GM19099 (cell line): ENCODE results near the gene CPEB4.

Experiments
- POLR2A ChIP-seq: IDR thresholded peaks from 3 replicates; pipeline ENCODE4 v1.6.1; 2011; ENCODE audit warnings: low read depth; ENCODE audit not compliant: insufficient read length; ENCODE audit errors: extremely low read depth

Gene CPEB4

DNA sequence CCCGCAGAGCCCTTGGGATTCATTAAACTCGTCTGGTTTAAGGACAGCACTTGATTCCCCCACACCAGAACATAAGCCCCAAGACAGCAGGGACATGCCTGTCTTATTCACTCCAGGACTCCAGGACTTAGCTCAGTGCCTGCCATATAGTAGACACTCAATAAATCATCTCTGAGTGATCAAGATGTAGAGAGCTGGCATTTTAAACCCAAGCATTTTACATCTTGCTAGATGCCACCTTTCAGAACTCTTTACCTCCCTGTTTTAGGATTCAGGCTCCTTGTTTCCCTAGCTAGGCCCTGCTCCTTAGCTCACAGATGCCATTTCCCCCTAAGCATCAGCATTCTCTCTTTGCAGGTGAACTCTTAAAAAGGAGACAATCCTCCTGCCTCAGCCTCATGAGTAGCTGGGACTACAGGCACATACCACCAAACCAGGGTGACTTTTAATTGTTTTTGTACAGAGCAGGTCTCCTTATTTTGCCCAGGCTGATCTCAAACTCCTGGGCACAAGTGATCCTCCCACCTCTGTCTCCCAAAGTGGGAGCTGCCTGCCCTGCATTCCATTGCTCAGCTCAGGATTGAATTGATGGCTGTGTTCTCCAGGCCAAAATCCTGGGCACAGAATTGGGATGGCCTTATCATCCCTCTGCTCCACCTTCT, 32.0 kb upstream of the CPEB4 start:
- no peak for TF ChIP-seq POLR2A

DNA sequence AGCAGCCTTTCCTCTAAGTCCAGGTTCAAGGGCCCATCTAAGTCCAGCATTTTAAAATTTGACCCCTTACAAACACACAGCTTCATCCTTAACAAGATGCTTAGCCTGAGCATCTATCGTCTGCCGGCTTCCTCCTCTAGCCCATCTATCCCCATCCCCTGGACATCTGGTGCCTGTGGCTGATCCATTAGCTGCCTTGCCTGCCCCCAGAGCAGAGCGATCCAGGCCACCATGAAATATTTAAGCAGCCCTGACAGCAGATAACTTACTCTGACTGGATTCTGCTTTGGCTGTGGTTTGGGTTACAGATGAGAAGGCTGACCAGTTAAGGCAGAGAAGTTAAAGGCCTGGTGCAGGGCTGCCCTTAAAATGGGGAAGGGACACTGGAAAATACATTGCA, 30.9 kb upstream of the CPEB4 start:
- TF ChIP-seq POLR2A, result no peak

DNA sequence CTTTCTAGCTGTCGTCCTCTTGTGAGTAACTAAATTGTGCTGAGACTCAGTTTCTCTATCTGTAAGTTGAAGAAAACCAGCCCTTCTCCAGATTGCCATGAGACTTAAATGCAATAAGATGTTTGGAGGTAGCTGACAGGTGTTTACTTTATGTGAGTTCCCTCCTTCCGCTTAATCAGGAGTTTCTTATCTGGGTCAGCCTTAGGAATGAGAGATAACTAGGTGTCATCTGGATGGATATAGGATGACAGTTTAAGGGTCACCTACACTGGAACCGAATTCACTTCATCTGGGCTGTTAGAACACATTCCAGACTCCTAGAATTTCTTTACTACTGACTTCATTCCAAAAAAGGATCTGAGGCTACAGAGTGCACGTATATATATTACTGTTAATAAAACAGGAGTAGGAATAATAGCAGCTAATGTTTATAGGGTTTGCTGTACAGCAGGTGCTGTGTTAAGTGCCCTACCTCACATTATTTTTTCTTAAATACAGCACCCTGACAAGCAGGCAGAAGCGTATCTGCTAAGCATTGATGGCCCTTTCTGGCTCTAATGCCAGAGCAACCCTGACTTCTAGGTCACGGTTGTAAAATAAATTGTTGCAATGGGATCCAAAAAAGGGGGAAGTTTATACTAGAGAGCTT, 30.0 kb upstream of the CPEB4 start:
- no peak for TF ChIP-seq POLR2A

DNA sequence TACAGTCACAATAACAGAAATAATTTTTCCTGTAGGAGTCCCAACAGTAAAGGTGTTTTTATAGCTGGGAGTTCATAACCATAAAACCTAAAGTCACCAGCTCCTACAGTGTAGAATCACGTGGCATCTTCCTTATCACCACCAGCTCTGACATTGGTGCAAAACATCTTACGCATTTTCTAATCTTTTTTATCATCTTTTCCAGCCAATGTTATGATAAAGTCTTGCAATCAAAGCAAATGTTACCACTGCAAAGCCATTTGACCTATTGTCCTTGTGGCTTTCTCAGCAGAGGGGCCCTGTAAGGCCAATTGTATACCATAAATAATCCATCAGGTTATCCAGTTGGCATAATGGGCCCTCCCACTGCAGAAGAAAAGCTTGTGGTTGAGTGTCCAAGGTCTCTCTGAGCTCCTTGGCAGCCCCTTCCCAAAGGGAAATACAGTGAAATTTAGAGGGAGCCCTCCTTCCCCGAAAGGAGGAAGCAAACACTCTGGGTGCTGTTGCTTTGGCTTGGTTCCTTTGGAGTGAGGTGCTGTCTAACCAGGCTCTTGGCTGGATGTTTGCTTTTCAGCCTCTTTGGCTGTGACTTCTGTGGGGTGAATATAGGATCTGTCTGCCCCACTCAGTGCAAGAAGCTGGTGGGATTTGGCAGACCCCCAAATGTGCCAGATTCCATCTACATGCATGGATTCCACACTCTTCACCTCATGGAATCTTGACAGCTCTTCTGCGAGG, 29.3 kb upstream of the CPEB4 start:
- TF ChIP-seq POLR2A, result no peak

DNA sequence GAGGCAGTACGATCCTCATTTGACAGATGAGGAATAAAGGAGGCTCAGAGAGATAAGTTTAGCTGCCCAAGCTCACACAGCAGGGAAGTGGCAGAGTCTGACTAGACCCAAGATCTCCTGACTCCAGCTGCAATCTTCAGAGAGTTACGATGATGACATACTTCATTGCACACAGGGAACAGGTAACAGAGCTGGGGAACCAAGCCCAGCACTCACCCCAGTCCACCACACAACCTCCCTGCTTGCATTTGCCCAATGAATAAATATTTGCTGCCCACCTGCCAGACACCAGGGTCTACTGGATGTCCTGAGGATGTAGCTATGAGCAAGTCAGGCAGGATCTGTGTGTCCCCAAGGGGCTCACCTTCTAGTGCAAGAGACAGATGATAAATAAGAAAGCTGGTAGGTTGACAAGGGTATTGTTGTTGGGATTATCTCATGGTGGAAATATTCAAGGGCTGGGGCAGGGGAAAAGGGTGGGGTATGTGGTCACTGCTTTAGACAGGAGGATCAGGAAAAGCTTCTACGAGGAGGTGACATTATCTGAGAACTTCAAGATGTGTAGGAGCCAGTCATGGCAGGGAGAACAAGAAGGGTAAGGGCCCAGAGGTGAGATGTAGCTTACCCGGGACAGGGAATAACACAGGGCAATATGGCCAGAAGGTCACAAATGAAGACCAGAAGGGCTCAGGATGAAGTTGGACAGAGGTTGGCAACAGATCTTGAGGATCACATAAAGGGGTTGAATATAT, 28.6 kb upstream of the CPEB4 start:
- TF ChIP-seq POLR2A, result no peak

DNA sequence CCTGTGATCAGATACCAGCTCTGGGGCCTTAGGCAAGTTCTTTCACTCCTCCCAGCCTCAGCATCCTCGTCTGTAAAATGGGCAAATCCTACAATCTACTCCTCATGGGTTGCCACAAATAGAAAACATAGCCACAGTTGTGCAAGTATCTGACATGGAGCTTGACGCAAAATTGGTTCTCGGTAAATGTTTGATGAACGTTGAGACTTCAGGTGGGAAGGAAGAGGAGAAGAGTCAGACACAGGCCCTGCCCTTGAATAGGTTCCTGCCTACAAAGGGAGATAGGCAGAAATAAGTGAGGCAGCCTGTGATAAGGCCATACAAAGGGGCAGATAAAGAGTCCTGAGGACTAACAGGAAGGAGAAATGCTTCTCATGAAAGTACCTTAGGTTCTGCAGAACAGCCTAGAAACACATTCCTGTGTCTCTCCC, 26.1 kb upstream of the CPEB4 start:
- no peak for TF ChIP-seq POLR2A

DNA sequence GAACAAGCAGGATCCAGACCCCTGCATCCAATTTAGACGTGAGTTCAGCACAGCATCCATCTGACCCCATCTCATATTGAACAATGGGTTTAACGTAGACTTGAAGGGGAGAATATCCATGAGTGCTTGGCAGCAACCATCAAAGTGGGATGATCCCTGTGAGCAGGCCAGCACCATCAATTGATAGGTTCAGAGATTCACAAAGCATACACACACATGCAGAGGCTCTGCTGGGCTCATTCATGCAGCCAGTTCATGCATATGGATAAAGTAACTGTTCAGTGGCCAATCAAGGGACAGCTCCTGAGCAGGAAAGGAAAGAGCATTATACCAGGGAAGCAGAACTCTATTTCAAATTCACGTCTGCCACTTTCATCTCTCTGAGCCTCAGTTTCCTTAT, 24.8 kb upstream of the CPEB4 start:
- TF ChIP-seq POLR2A, result no peak

DNA sequence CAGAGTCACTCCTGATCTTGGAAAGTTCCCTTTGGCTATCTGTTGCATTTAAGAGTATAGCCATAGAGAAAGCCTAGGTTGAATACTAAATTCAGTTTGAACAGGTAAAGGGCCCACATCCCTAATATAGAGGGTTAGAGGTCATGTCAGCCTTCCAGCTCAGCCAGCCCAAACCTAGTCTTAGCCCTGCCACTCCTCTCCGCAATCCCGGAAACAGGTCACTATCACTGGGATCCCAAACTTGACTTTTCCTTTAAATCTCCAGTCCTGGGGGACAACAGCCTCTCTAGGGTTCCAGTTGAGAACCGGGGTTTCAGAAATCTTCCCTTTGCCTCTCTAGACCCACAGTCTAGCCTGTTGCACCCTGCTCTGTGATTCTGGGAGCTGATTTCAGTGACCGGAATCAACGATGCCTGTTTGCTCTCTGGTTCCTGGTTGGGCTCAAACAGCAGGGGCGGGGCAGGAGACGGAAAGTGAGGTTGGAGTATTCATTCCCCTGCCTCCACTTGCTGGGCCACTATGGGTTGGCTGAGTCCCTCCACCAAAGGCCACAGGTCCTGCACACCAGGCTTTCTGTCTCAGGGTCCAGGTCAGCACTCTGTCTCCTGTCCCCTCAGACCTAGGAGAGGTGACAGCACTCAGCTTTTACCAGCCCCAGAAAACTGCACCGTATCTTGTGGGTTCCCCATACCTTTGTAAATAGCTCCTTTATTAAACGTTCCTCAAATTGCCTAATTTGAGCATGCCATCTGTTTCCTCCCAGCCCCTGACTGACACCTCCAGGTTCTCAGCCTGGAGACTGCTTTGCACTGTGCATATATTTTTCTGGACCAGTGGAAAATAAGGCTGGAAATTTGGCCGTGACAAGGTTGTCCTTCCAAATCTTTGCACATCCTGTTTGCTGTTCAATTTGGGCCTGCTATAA, 23.8 kb upstream of the CPEB4 start:
- TF ChIP-seq POLR2A, result no peak

DNA sequence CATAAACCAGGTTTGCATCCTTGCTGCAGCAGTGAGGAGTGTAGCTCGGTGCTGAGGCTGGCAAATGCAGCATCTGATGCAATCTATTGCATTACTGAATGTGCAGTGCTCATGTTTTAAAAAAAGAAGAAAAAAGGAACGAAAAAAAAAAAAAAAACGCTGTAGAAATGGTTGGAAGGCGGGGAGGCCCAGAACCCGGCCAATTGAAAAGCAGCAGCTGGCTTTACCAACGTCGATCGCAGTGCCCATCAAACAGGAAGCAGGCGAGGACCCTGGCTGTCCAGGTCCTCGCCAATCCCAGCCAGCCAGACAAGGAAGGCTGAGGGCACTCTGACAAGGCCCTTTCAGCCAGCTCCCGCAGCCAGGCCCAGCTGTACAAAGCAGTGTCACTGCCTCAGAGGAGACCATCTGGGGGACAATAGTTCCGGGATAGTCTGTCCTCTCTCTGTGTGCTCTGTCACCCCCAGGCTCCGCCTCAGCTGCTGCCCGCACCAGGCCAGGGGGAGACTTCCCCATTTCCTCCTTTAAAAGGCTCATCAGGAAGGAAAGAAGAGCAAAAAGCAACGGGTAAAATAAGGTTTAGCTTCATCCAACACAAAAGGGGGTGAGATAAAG, 21.8 kb upstream of the CPEB4 start:
- no peak for TF ChIP-seq POLR2A

DNA sequence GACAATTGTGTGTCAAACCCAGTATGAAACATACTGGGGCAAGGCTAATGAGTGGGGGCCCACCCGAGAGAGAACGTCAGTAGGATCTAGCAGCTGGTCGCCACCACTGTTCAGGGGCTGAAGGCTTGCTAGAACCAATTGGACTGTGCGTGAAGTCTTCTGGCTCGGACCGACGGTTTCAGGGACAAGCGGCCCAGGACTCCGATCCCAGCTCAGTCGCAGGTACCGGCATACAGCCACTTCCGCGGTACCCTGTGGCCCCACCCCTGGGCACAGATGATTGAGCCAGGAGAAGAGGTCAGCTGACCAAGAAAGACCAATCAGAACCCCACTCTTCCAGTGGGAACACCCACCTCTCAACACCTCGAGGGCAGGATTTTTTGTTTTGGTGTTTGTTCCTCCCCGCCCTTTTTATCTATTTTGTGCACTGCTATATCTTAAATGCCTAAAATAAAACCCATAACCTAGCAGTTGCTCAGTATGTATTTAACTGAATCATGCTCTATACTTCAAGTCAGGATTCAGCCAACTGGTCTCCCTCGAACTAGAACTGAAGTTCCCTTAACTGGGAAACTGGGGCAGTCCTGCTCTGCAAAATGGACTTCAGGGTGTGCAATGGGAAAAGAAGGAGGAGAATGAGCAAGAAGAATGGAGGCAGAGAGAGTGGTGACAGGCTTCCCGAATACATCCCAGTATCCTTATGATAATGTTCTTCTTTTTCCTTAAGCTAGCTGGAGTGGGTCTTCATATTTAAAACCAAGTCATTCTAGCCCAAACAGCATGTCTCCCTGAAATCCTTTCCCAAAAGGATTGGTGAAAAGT, 21.1 kb upstream of the CPEB4 start:
- TF ChIP-seq POLR2A, result no peak

DNA sequence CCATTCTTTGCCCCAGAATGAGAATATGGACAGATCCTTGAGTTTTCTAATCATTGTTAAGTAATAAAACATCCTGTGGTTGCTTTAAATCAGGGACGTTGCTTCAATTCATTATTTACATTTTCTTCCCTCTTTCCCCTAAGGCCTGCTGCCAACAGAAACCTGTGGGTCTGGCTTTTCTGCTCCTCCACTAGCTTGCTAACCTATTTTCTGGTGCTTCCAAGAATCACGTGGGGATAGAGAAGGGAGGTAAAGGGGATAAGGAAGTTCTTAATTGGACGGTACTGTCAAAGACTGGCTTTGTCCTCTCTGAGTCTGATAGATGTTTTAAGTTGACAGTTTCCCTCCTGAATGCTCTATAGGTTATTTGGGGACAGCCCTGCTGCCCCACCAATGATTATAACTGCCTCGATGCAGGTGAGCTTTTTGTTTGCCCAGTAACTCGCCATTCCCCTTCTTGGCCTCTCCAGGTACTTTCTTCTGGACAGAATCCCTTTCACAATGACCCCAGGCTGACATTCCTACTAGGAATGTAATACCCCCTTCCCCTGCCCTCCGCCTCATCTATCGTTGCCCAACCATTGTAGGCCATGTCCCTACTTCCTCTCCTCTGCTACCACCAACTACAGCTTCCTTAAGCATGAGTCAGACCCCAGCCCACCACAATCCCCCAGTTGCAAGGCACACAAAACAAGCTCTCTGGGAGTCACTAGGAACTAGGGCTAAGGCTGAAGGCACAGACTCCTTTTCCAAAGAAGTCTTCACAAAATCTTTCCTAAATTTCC, 19.9 kb upstream of the CPEB4 start:
- TF ChIP-seq POLR2A, result no peak

DNA sequence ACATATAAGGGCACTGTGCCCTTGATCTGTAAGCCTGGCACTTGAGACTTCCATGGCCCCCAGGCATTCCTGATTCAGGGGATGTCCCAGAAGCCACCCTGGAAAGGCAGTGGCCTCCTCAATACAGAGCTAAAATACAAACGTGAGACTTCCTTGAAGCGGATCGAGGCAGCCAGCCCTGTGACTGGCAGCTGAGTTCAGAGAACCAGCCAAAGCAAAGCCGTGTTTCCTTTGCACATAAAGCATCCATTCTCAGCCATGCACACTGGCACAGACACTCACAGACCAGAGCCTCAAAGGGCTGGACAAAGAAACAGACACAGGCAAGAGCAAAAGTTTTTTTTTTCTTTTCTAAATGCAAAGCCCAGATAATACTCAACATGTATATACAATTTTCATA, 18.8 kb upstream of the CPEB4 start:
- no peak for TF ChIP-seq POLR2A
